B cell (primary cell): ENCODE measurements around the gene EIF5A. TPM values are rescaled to one million over a fixed set of nuclear protein-coding genes. Genes with fewer than 3 reads are reported as not detected.

Experiments used
- ATAC-seq: fragments of 200-7000 bp; cut with Tn5 transposase; one replicate; pipeline ENCODE4 v1.10.0; 2021; ENCODE audit warnings: low read depth, mild to moderate bottlenecking, moderate number of reproducible peaks, moderate library complexity
- CTCF ChIA-PET: fragments of 350-600 bp; sonication (Branson Sonifier 250); formaldehyde crosslinking; loops from one replicate; lab custom pipeline; 2021; ENCODE audit warnings: antibody characterized with exemption, inconsistent platforms; lab: Charles Lee
- POLR2A ChIA-PET: fragments of 350-600 bp; sonication (Branson Sonifier 250); formaldehyde crosslinking; loops from one replicate; lab custom pipeline; 2021; ENCODE audit warnings: antibody characterized with exemption; lab: Charles Lee
- DNase-seq: peaks from one replicate; pipeline ENCODE4 v3.0.0; 2013
- H2AFZ ChIP-seq: 2 replicates; pipeline ENCODE4 v1.6.1; 2012; ENCODE audit warnings: mild to moderate bottlenecking, low read depth, low read length; ENCODE audit not compliant: insufficient read depth, poor library complexity, severe bottlenecking
- H3K27ac ChIP-seq, 2 donors: 1 replicate in 1 of 2; 2 replicates in 1 of 2; pipeline ENCODE4 v1.5.1; 2012 to 2013; ENCODE audit warnings: low read length in 2 of 2, mild to moderate bottlenecking in 2 of 2, moderate library complexity in 1 of 2
- H3K27me3 ChIP-seq, 4 experiments: fragments of 200-600 bp in 1 of 4; sonication (generic) in 1 of 4; replicated peaks in 1 of 4; 1 replicate in 2 of 4; 2 replicates in 2 of 4; pipeline versions ENCODE4 v1.6.1 to v1.7.0; 2013 to 2016; ENCODE audit warnings: low read length in 3 of 4, mild to moderate bottlenecking in 2 of 4, mixed read lengths in 1 of 4, moderate library complexity in 1 of 4; ENCODE audit not compliant: insufficient read depth in 4 of 4, control insufficient read depth in 3 of 4; ENCODE audit errors: control extremely low read depth in 1 of 4
- H3K36me3 ChIP-seq, 2 experiments: replicated peaks in 1 of 2; 1 replicate in 1 of 2; 2 replicates in 1 of 2; pipeline versions ENCODE4 v1.6.1 to v1.7.1; 2013; ENCODE audit warnings: low read length in 1 of 2; ENCODE audit not compliant: insufficient read depth in 2 of 2, control insufficient read depth in 1 of 2; ENCODE audit errors: control extremely low read depth in 1 of 2, extremely low read depth in 1 of 2
- H3K4me1 ChIP-seq, 2 donors: fragments of 200-600 bp in 1 of 2; sonication (generic) in 1 of 2; 1 replicate in 1 of 2; 2 replicates in 1 of 2; pipeline versions ENCODE4 v1.5.1 to v1.6.1; 2013 to 2017; ENCODE audit warnings: low read length in 2 of 2; ENCODE audit not compliant: control insufficient read depth in 2 of 2, insufficient read depth in 2 of 2
- H3K4me2 ChIP-seq: replicated peaks from 2 replicates; pipeline ENCODE3; 2012; ENCODE audit warnings: mild to moderate bottlenecking, low read depth, low read length; ENCODE audit not compliant: poor library complexity, severe bottlenecking
- H3K4me3 ChIP-seq, 5 experiments: fragments of 200-600 bp in 1 of 5; sonication (generic) in 1 of 5; 1 replicate in 3 of 5; 2 replicates in 2 of 5; pipeline versions ENCODE4 v1.5.1 to v1.7.0; 2011 to 2016; ENCODE audit warnings: low read length in 4 of 5, mild to moderate bottlenecking in 4 of 5, low read depth in 2 of 5, control low read depth in 1 of 5, moderate library complexity in 1 of 5; ENCODE audit not compliant: insufficient read depth in 1 of 5; ENCODE audit errors: control extremely low read depth in 1 of 5, extremely low read depth in 1 of 5
- H3K79me2 ChIP-seq: fragments of 200-600 bp; sonication (generic); one replicate; pipeline ENCODE4 v1.6.0; 2016; ENCODE audit warnings: low read length; ENCODE audit not compliant: control insufficient read depth, insufficient read depth
- H3K9ac ChIP-seq: fragments of 200-600 bp; sonication (generic); 2 replicates; pipeline ENCODE4 v1.6.1; 2017; ENCODE audit warnings: mild to moderate bottlenecking, low read length, moderate library complexity
- H3K9me3 ChIP-seq, 3 donors: one replicate each; pipeline versions ENCODE4 v1.6.1 to v1.7.1; 2013; ENCODE audit warnings: low read length in 2 of 3; ENCODE audit not compliant: control insufficient read depth in 2 of 3, insufficient read depth in 1 of 3; ENCODE audit errors: control extremely low read depth in 1 of 3
- H4K20me1 ChIP-seq: 2 replicates; pipeline ENCODE4 v1.6.0; 2012; ENCODE audit warnings: mild to moderate bottlenecking, low read length; ENCODE audit not compliant: insufficient read depth, control insufficient read depth, poor library complexity, severe bottlenecking
- H3K27ac Mint-ChIP-seq: one replicate; pipeline ENCODE4 v1.8.0; 2021; ENCODE audit warnings: mixed read lengths
- H3K27me3 Mint-ChIP-seq: one replicate; pipeline ENCODE4 v1.8.0; 2021; ENCODE audit warnings: mixed read lengths
- H3K4me1 Mint-ChIP-seq: one replicate; pipeline ENCODE4 v1.8.0; 2021; ENCODE audit warnings: mixed read lengths
- H3K4me3 Mint-ChIP-seq: one replicate; pipeline ENCODE4 v1.8.0; 2021; ENCODE audit warnings: mixed read lengths
- H3K9me3 Mint-ChIP-seq: one replicate; pipeline ENCODE4 v1.8.0; 2022; ENCODE audit warnings: mixed read lengths; ENCODE audit not compliant: insufficient read depth
- EZH2 ChIP-seq: IDR thresholded peaks from 2 replicates; pipeline ENCODE4 v1.6.1; 2012; ENCODE audit warnings: borderline replicate concordance, low read depth, mild to moderate bottlenecking, moderate library complexity, low read length; ENCODE audit not compliant: insufficient read depth, poor library complexity, severe bottlenecking
- WGBS: methylation state at CpG from one replicate; pipeline ENCODE4 v1.1.5; 2013; ENCODE audit warnings: missing lambda C conversion rate; ENCODE audit not compliant: insufficient coverage; 5-methylcytosine and 5-hydroxymethylcytosine counted together
- intact Hi-C: fragments of 100-400 bp; cut with micrococcal nuclease; formaldehyde crosslinking; loops from one replicate; pipeline ENCODE4 v1.10.0; 2022
- polyA plus RNA-seq: library from polyadenylated mRNA; depleted of rRNA; stranded (reverse); fragments of >200 nt; gene quantifications from 2 replicates; pipeline ENCODE4 v1.2.3, GENCODE V29; 2012
- total RNA-seq, 2 donors: library from RNA; stranded (reverse); fragments of 120-200 nt in 1 of 2; gene quantifications; 1 replicate in 1 of 2; 2 replicates in 1 of 2; pipeline versions ENCODE4 v1.2.3 to v1.2.4, GENCODE V29; 2013 to 2022
- TF ChIP-seq, protein P1 (sequence below): fragments of 200-600 bp; IDR thresholded peaks from one replicate; pipeline ENCODE4 v1.8.0; 2022; ENCODE audit warnings: antibody characterized with exemption, mild to moderate bottlenecking

EIF5A gene
- total and polyA plus RNA-seq, 2 donors (not counting 1 experiment from before 2014, with no cell fraction given), result 233 to 576 TPM

- WGBS, result 1% methylated on average over 28 of the region's 34 CpGs
- Histone ChIP-seq H3K4me1 (peaks cover 23 to 48% of the 10 kb centered on the region in 2 donors), H3K36me3 (peaks cover 0 to 11% of the 10 kb centered on the region in 2 experiments), H3K79me2 (peaks cover 30% of the 10 kb centered on the region), H2AFZ (peak overlapping the region; percentile 94), H4K20me1 (no peaks in the 10 kb centered on the region), H3K9me3 (no peaks in the 10 kb centered on the region), H3K27ac (peak overlapping the region; percentile 86 to 93), H3K27me3 (no peaks in the 10 kb centered on the region), H3K4me3 (peak overlapping the region; percentile 65 to 92 (median 81)), H3K4me2 (peak overlapping the region; percentile 88), H3K9ac (peak overlapping the region; percentile 86)
- CTCF ChIA-PET, result interaction anchor here (0.8 to 2.7 kb wide), 20 partner anchors 8 to 284 kb away, joined by 3 to 20 read pairs (median 5); partner anchors contain the start of genes ACADVL, DLG4, GABARAP and GPS2
- DNase-seq (peak; percentile 82), ATAC-seq (peak; percentile 50)
- peak overlapping the region; percentile 98 for H3K27ac Mint-ChIP-seq
- POLR2A ChIA-PET, result interaction anchor here (0.5 to 2.4 kb wide), 18 partner anchors 9 to 356 kb away, joined by 3 to 18 read pairs (median 5); partner anchors contain the start of genes CTDNEP1, ELP5, GABARAP and GPS2
- H3K4me3 Mint-ChIP-seq, result peak overlapping the region; percentile 96
- peaks cover 43% of the 10 kb centered on the region for H3K4me1 Mint-ChIP-seq
- no peaks in the 10 kb centered on the region for H3K9me3 Mint-ChIP-seq
- H3K27me3 Mint-ChIP-seq, result no peaks in the 10 kb centered on the region
- intact Hi-C loops, result loop anchor here (1.0 kb wide), 9 partner anchors 15 to 242 kb away; partner anchors contain the start of genes DVL2, EIF5A, ELP5 and GABARAP
- TF ChIP-seq EZH2, result no peak
These were observed 22.7 kb downstream of the EIF5A start for GRCh38 chr17:7329997-7330637.

DNA sequence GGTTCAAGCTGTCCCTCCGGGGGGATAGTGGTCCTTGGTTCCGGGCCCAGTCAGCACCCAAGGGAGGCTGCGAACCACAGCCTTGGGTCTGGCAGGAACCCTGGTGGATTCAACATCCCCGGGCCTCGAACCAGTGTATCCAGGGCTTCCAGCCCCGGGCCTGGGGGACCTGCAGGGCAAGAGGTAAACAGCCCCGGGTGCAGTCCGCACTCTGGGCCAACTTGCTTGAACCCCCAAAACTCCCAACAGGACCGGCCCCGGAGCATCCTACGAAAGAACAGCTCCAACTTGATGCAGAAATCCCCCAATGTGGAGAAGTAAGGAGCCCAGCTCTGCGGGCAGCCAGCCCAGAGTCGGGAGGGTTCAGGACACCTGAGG, 23.2 kb downstream of the EIF5A start:
- H3K4me1 ChIP-seq, result peaks cover 27 to 54% of the 10 kb centered on the region in 2 donors
- POLR2A ChIA-PET, result interaction anchor here (0.5 to 2.4 kb wide), 5 partner anchors 11 to 89 kb away, joined by 5 to 18 read pairs (median 12); partner anchors contain the start of gene GABARAP

More for the DNA sequence above, 23.2 kb downstream of the EIF5A start:
- intact Hi-C loops, result no loop called here
- TF ChIP-seq EZH2, result no peak
- TF ChIP-seq, protein P1, sequence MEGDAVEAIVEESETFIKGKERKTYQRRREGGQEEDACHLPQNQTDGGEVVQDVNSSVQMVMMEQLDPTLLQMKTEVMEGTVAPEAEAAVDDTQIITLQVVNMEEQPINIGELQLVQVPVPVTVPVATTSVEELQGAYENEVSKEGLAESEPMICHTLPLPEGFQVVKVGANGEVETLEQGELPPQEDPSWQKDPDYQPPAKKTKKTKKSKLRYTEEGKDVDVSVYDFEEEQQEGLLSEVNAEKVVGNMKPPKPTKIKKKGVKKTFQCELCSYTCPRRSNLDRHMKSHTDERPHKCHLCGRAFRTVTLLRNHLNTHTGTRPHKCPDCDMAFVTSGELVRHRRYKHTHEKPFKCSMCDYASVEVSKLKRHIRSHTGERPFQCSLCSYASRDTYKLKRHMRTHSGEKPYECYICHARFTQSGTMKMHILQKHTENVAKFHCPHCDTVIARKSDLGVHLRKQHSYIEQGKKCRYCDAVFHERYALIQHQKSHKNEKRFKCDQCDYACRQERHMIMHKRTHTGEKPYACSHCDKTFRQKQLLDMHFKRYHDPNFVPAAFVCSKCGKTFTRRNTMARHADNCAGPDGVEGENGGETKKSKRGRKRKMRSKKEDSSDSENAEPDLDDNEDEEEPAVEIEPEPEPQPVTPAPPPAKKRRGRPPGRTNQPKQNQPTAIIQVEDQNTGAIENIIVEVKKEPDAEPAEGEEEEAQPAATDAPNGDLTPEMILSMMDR, result no peak
- Histone ChIP-seq H3K9me3 (no peaks in the 10 kb centered on the region), H2AFZ (peak overlapping the region; percentile 94), H4K20me1 (no peaks in the 10 kb centered on the region), H3K27ac (peak overlapping the region; percentile 86 to 93), H3K4me3 (peak overlapping the region in 4 of 5 experiments; percentile 65 to 86 (median 81)), H3K36me3 (peaks cover 0 to 6% of the 10 kb centered on the region in 2 experiments), H3K4me2 (peak overlapping the region; percentile 88), H3K27me3 (no peaks in the 10 kb centered on the region), H3K9ac (peak overlapping the region; percentile 86), H3K79me2 (peaks cover 35% of the 10 kb centered on the region)
- peak overlapping the region; percentile 98 for H3K27ac Mint-ChIP-seq
- ATAC-seq (no peak), DNase-seq (no peak)
- no peaks in the 10 kb centered on the region for H3K9me3 Mint-ChIP-seq
- peaks cover 48% of the 10 kb centered on the region for H3K4me1 Mint-ChIP-seq
- no peaks in the 10 kb centered on the region for H3K27me3 Mint-ChIP-seq
- H3K4me3 Mint-ChIP-seq, result peak overlapping the region; percentile 96
- CTCF ChIA-PET, result interaction anchor here (1.2 to 2.7 kb wide), 6 partner anchors 8 to 285 kb away, joined by 3 to 16 read pairs (median 6); partner anchors contain the start of gene TMEM95
- WGBS, result 54% methylated on average over 12 of the region's 13 CpGs
